Skeletal muscle tissue (tissue), 4 donors: ENCODE data around the gene HAUS5. TPM values are rescaled to one million over a fixed set of nuclear protein-coding genes. Genes with fewer than 3 reads are reported as not detected.

Source experiments
- H3K27ac ChIP-seq: one replicate; pipeline ENCODE4 v1.7.0; 2013; ENCODE audit warnings: mild to moderate bottlenecking, low read depth, low read length, inconsistent platforms
- H3K27me3 ChIP-seq, 3 donors: one replicate each; pipeline ENCODE4 v1.7.0; 2013; ENCODE audit warnings: low read length in 3 of 3; ENCODE audit not compliant: control insufficient read depth in 3 of 3, insufficient read depth in 3 of 3
- H3K36me3 ChIP-seq, 3 donors: one replicate each; pipeline ENCODE4 v1.7.0; 2013; ENCODE audit warnings: low read length in 3 of 3; ENCODE audit not compliant: control insufficient read depth in 3 of 3, insufficient read depth in 3 of 3
- H3K4me1 ChIP-seq, 3 donors: one replicate each; pipeline ENCODE4 v1.7.0; 2013; ENCODE audit warnings: low read length in 3 of 3, mild to moderate bottlenecking in 3 of 3; ENCODE audit not compliant: control insufficient read depth in 3 of 3, insufficient read depth in 3 of 3
- H3K4me3 ChIP-seq, 3 donors: one replicate each; pipeline ENCODE4 v1.7.0; 2013; ENCODE audit warnings: low read length in 3 of 3
- H3K9ac ChIP-seq, 3 donors: one replicate each; pipeline ENCODE4 v1.7.0; 2013; ENCODE audit warnings: low read length in 3 of 3, mild to moderate bottlenecking in 3 of 3, moderate library complexity in 2 of 3, low read depth in 1 of 3
- H3K9me3 ChIP-seq, 3 donors: one replicate each; pipeline ENCODE4 v1.7.0; 2013; ENCODE audit warnings: low read length in 3 of 3; ENCODE audit not compliant: control insufficient read depth in 3 of 3
- total RNA-seq: library from RNA; depleted of rRNA; stranded (reverse); fragments of >200 nt; gene quantifications from one replicate; pipeline ENCODE4 v1.2.3, GENCODE V29; 2014
- donor health status: Osteomylitis.

Gene HAUS5
- total RNA-seq, 1 donor from 2014 or later, result 5.7 TPM

DNA sequence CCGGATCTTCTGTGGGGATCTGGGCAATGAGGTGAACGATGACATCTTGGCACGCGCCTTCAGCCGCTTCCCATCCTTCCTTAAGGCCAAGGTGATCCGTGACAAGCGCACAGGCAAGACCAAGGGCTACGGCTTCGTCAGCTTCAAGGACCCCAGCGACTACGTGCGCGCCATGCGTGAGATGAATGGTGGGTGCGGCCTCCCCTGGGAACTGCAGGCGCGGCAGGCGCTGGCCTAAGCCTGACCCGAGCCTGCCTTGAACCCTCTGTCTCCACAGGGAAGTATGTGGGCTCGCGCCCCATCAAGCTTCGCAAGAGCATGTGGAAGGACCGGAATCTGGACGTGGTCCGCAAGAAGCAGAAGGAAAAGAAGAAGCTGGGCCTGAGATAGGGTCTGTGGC lies 24.6 kb downstream of the HAUS5 start:
- Histone ChIP-seq H3K27ac (no peak overlapping the region), H3K27me3 (peaks cover 0 to 4% (median 0%) of the 10 kb centered on the region in 3 donors), H3K9me3 (no peaks in the 10 kb centered on the region), H3K9ac (no peak overlapping the region), H3K4me3 (no peak overlapping the region), H3K36me3 (peaks cover 43 to 50% (median 50%) of the 10 kb centered on the region in 3 donors), H3K4me1 (no peaks in the 10 kb centered on the region)

DNA sequence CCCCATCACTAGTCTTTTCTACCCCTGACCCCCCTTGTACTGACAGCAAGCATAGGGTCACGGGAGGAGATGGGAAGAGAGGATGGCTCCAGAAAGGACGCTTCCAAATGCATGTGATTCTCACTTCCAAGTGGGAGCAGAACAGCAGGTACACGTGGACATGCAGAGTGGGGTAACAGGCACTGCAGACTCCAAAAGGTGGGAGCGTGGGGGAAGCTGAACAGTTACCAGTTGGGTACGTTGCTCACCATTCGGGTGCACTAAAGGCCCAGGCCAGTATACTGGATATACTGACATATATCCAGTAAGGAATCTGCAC lies 26.7 kb downstream of the HAUS5 start:
- Histone ChIP-seq H3K9me3 (no peaks in the 10 kb centered on the region), H3K27ac (no peak overlapping the region), H3K27me3 (peaks cover 0 to 13% (median 0%) of the 10 kb centered on the region in 3 donors), H3K9ac (no peak overlapping the region), H3K36me3 (peaks cover 27 to 31% (median 29%) of the 10 kb centered on the region in 3 donors), H3K4me1 (peaks cover 6 to 9% (median 6%) of the 10 kb centered on the region in 3 donors), H3K4me3 (no peak overlapping the region)

DNA sequence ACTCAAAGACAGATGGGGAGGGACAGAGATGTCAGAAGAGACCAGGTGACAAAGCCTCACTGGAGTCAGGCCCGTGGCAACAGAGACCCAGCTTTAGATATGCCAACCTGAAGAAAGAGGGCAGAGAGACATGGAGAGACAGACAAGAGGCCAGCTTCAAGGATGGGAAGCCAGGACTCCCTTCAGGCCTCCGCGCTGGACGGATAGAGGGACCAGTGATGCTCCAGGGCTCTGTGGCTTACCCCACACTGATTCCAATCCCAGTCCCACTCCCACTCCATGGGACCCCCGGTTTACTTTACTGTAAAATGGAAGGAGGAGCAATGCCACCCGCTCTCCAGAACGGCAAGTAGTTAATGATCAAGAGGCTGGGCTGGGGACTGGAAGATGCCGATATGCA lies 27.3 kb downstream of the HAUS5 start:
- no peak overlapping the region for H3K27ac ChIP-seq
- no peak overlapping the region for H3K4me3 ChIP-seq
- H3K9me3 ChIP-seq, result no peaks in the 10 kb centered on the region
- peaks cover 0 to 13% (median 0%) of the 10 kb centered on the region in 3 donors for H3K27me3 ChIP-seq
- H3K36me3 ChIP-seq, result peaks cover 26 to 28% (median 26%) of the 10 kb centered on the region in 3 donors
- H3K9ac ChIP-seq, result no peak overlapping the region
- H3K4me1 ChIP-seq, result peaks cover 10 to 12% (median 10%) of the 10 kb centered on the region in 3 donors

DNA sequence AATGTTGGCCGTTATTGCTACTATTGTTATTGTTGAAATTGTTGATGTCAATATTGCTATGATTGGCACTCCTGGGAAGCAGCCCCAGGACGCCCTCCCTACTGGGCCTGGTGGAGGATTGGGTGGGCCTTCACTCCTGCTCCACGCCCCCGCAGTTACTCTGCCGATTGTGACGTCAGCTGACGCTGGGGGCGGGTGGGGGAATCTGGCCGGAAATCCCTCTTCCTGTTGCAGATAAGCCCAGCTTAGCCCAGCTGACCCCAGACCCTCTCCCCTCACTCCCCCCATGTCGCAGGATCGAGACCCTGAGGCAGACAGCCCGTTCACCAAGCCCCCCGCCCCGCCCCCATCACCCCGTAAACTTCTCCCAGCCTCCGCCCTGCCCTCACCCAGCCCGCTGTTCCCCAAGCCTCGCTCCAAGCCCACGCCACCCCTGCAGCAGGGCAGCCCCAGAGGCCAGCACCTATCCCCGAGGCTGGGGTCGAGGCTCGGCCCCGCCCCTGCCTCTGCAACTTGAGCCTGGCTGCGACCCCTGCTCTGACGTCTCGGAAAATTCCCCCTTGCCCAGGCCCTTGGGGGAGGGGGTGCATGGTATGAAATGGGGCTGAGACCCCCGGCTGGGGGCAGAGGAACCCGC lies 29.1 kb downstream of the HAUS5 start, which contains the start of gene ETV2:
Gene ETV2, plus strand, starts transcription at position 231 of the 637 bp plus-strand sequence. CDS start 716 bp downstream, outside the sequence.
- H3K27me3 ChIP-seq, result peaks cover 0 to 13% (median 0%) of the 10 kb centered on the region in 3 donors
- no peak within 1 kb of the TSS for H3K4me3 ChIP-seq
- H3K9me3 ChIP-seq, result no peaks in the 10 kb centered on the region
- peaks cover 15 to 20% (median 16%) of the 10 kb centered on the region in 3 donors for H3K4me1 ChIP-seq
- H3K9ac ChIP-seq, result no peak within 1 kb of the TSS
- no peak within 1 kb of the TSS for H3K27ac ChIP-seq
- H3K36me3 ChIP-seq, result peaks cover 15 to 19% (median 16%) of the 10 kb centered on the region in 3 donors

DNA sequence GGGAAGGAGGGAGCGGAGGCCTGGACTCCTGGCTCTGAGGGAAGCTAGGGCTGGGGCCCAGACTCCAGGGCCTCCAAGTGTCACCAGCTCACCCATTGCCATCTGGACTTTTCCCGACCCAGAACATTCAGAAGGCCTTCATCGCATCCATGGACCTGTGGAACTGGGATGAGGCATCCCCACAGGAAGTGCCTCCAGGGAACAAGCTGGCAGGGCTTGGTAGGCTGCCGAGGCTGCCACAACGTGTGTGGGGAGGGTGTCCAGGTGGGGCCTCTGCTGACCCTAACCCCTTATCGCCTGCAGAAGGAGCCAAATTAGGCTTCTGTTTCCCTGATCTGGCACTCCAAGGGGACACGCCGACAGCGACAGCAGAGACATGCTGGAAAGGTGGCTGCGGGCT lies 29.8 kb downstream of the HAUS5 start:
- no peaks in the 10 kb centered on the region for H3K9me3 ChIP-seq
- H3K27me3 ChIP-seq, result peaks cover 0 to 13% (median 0%) of the 10 kb centered on the region in 3 donors
- H3K4me1 ChIP-seq, result peaks cover 15 to 20% (median 16%) of the 10 kb centered on the region in 3 donors
- H3K4me3 ChIP-seq, result no peak overlapping the region
- no peak overlapping the region for H3K27ac ChIP-seq
- peaks cover 8 to 12% (median 9%) of the 10 kb centered on the region in 3 donors for H3K36me3 ChIP-seq
- no peak overlapping the region for H3K9ac ChIP-seq

DNA sequence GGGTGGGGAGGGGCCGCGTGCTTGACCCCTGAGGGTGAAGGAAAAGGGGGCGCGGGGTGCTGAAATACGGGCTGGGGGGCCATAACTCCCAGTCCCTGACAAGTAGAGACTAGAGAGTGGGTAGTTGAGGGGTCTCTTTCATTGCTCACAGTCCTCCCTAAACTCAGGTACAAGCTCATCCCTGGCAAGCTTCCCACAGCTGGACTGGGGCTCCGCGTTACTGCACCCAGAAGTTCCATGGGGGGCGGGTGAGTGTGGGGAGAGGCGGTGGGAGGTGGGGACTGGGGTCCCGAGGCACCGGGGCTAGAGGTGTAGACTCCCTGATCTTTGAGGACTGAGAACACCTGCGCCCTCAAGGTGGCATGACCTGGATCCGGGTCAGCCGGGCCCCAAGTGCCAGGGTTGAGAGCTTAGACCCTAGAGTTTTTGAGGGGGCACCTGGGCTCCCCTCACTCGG lies 30.3 kb downstream of the HAUS5 start:
- no peaks in the 10 kb centered on the region for H3K9me3 ChIP-seq
- H3K4me3 ChIP-seq, result peak overlapping the region in 2 of 3 donors; percentile 79 to 81
- peaks cover 0 to 13% (median 0%) of the 10 kb centered on the region in 3 donors for H3K27me3 ChIP-seq
- H3K27ac ChIP-seq, result peak overlapping the region; percentile 74
- H3K9ac ChIP-seq, result peak overlapping the region in 2 of 3 donors; percentile 75 to 83
- peaks cover 3 to 7% (median 4%) of the 10 kb centered on the region in 3 donors for H3K36me3 ChIP-seq
- H3K4me1 ChIP-seq, result peaks cover 18 to 23% (median 20%) of the 10 kb centered on the region in 3 donors

DNA sequence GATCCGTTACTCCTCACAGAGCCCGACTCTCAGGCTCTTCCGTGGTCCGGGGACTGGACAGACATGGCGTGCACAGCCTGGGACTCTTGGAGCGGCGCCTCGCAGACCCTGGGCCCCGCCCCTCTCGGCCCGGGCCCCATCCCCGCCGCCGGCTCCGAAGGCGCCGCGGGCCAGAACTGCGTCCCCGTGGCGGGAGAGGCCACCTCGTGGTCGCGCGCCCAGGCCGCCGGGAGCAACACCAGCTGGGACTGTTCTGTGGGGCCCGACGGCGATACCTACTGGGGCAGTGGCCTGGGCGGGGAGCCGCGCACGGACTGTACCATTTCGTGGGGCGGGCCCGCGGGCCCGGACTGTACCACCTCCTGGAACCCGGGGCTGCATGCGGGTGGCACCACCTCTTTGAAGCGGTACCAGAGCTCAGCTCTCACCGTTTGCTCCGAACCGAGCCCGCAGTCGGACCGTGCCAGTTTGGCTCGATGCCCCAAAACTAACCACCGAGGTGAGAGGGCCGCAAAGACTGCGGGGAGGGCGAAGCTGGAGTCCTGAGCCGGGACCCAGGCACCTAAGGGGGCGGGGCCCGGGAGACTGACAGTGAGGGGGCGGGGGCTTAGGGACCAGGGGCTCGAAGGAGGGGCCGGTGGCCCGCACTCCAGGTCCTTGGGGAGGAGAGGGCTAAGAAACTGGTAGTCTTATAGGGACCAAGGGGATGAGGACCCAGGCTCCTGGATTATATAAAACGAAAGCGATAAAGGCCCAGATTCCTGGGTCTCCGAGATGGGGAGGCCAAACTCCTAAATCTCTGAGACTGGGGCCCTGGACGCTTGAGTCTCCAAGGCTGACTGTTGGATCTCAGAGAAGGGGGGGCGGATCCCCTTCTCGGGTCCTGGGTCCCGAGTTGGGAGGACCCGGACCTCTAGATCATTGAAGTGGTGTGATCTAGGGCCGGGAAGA lies 31.0 kb downstream of the HAUS5 start:
- Histone ChIP-seq H3K9me3 (no peaks in the 10 kb centered on the region), H3K9ac (peak overlapping the region; percentile 57 to 83 (median 75)), H3K4me3 (peak overlapping the region; percentile 79 to 84 (median 81)), H3K27me3 (peaks cover 0 to 13% (median 0%) of the 10 kb centered on the region in 3 donors), H3K4me1 (peaks cover 19 to 27% (median 20%) of the 10 kb centered on the region in 3 donors), H3K27ac (peak overlapping the region; percentile 74), H3K36me3 (no peaks in the 10 kb centered on the region)

DNA sequence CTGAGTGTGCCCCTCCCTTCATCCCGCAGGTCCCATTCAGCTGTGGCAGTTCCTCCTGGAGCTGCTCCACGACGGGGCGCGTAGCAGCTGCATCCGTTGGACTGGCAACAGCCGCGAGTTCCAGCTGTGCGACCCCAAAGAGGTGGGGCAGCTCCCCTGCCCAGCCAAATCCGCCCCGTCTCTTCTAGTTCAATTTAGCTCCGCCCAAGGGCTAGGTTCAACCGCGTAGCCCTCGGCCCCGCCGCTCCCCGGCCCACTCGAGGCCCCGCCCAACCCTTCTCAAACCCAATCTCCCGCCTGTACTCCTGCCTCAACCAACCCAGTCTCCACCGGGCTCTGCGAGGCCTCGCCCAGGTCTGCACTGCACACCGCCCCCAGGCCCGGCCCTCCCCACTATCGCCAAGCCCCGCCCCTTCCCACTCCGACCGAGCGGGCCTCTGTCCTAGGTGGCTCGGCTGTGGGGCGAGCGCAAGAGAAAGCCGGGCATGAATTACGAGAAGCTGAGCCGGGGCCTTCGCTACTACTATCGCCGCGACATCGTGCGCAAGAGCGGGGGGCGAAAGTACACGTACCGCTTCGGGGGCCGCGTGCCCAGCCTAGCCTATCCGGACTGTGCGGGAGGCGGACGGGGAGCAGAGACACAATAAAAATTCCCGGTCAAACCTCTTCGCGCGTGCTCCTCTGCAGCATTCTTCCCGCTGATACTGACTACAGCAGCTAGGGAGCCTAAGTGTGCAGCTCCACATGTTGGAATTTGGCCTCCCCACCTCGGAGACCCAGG lies 31.9 kb downstream of the HAUS5 start:
- Histone ChIP-seq H3K9me3 (no peaks in the 10 kb centered on the region), H3K9ac (peak overlapping the region; percentile 65 to 83 (median 75)), H3K4me1 (peaks cover 26 to 35% (median 28%) of the 10 kb centered on the region in 3 donors), H3K27ac (peak overlapping the region; percentile 74), H3K27me3 (peaks cover 0 to 13% (median 0%) of the 10 kb centered on the region in 3 donors), H3K36me3 (no peaks in the 10 kb centered on the region), H3K4me3 (peak overlapping the region; percentile 79 to 84 (median 81))

DNA sequence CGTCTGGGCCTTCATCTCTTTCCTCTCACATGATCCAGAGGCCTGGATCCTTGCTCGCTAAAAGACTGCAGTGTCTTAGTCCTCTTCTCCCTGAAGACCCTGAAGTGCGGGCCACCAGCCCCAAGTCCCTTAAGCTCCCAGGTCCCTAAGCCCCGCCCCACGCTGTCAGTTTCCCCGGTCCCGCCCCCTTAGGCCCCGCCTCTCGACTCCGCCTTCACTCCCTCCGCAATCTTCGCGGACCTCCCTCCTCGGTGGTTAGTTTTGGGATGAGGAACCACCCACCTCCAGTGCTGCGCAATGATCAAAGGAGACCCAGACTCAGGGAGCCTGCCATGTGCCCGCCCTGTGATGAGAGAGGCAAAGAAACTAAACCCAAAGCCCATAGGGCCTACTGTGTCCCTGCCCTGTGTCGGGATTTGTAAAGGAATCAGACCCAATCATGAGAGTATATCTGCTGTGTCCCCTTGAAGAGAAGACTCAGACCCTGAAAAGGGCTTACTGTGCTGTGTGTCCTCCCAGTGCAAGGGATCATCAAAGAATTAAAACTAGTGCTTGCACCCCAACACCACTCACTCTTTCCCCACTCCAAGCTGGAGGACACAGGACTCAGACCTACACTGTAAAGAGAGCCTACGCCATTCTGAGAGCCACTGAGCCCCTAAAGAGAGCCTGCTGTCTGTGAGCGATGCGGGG lies 32.6 kb downstream of the HAUS5 start:
- Histone ChIP-seq H3K4me3 (peak overlapping the region; percentile 79 to 84 (median 81)), H3K27ac (peak overlapping the region; percentile 74), H3K36me3 (no peaks in the 10 kb centered on the region), H3K9me3 (no peaks in the 10 kb centered on the region), H3K27me3 (peaks cover 0 to 13% (median 0%) of the 10 kb centered on the region in 3 donors), H3K4me1 (peaks cover 28 to 36% (median 31%) of the 10 kb centered on the region in 3 donors), H3K9ac (peak overlapping the region; percentile 65 to 83 (median 75))
